Dermis microvascular lymphatic vessel endothelial cell (primary cell): ENCODE measurements around the gene ALCAM. TPM values are rescaled to one million over a fixed set of nuclear protein-coding genes. Genes with fewer than 3 reads are reported as not detected.
A peak's percentile ranks its signal among the peaks of the same experiment; 100 is the strongest.

ENCODE experiments used
- DNase-seq, 2 donors: peaks; one replicate each; pipeline versions ENCODE4 v3.0.0 to v3.0.0-alpha.2; 2010; ENCODE audit warnings: low read depth in 2 of 2
- total RNA-seq: library from RNA; depleted of rRNA; stranded (reverse); fragments of >200 nt; gene quantifications from 2 replicates; pipeline ENCODE4 v1.2.1, GENCODE V29; 2014

The ALCAM gene
- total RNA-seq = 28.4 and 45.2 TPM in 2 replicates

GRCh38 chr3:105366326-105367062 lies at the start of gene ALCAM:
Gene ALCAM (plus strand): TSS chr3:105366909.
- peak; percentile 93 to 99 for DNase-seq

- no peak for DNase-seq
Measured at GRCh38 chr3:105317841-105318240, 48.9 kb upstream of the ALCAM start.

- peak in 1 of 2 donors; percentile 5 for DNase-seq
Measured at GRCh38 chr3:105322570-105323273, 44.0 kb upstream of the ALCAM start.

- no peak for DNase-seq
Measured at GRCh38 chr3:105323274-105323599, 43.5 kb upstream of the ALCAM start.

GRCh38 chr3:105324951-105325350 lies 41.8 kb upstream of the ALCAM start:
- DNase-seq = no peak

GRCh38 chr3:105327662-105328337 lies 38.9 kb upstream of the ALCAM start:
- DNase-seq = no peak

- no peak for DNase-seq
Measured at GRCh38 chr3:105328338-105328730, 38.4 kb upstream of the ALCAM start.

- no peak for DNase-seq
Measured at GRCh38 chr3:105332961-105333360, 33.7 kb upstream of the ALCAM start.

GRCh38 chr3:105334138-105334882 lies 32.4 kb upstream of the ALCAM start:
- no peak for DNase-seq

GRCh38 chr3:105339946-105340345 lies 26.8 kb upstream of the ALCAM start:
- no peak for DNase-seq

GRCh38 chr3:105343991-105344390 lies 22.7 kb upstream of the ALCAM start:
- no peak for DNase-seq

- no peak for DNase-seq
Measured at GRCh38 chr3:105345156-105345555, 21.6 kb upstream of the ALCAM start.

- no peak for DNase-seq
Measured at GRCh38 chr3:105347625-105348302, 18.9 kb upstream of the ALCAM start.

GRCh38 chr3:105348307-105348706 lies 18.4 kb upstream of the ALCAM start:
- DNase-seq = no peak

GRCh38 chr3:105349684-105350387 lies 16.9 kb upstream of the ALCAM start:
- DNase-seq = no peak

GRCh38 chr3:105351821-105352220 lies 14.9 kb upstream of the ALCAM start:
- DNase-seq = peak in 1 of 2 donors; percentile 56

- DNase-seq = no peak
Measured at GRCh38 chr3:105352976-105353375, 13.7 kb upstream of the ALCAM start.

GRCh38 chr3:105353485-105354161 lies 13.1 kb upstream of the ALCAM start:
- DNase-seq = peak in 1 of 2 donors; percentile 60

GRCh38 chr3:105354429-105354828 lies 12.3 kb upstream of the ALCAM start:
- DNase-seq = no peak

GRCh38 chr3:105355408-105356061 lies 11.2 kb upstream of the ALCAM start:
- DNase-seq = no peak
